ENCODE data around the gene LRRC1. TPM values are rescaled to one million over a fixed set of nuclear protein-coding genes. Genes with fewer than 3 reads are reported as not detected.

The LRRC1 gene
- total and polyA plus RNA-seq, 2 of the 8 experiments (the other 6 are each of a cell fraction or from before 2014, with no cell fraction given): 6.7 to 15.9 TPM

DNA sequence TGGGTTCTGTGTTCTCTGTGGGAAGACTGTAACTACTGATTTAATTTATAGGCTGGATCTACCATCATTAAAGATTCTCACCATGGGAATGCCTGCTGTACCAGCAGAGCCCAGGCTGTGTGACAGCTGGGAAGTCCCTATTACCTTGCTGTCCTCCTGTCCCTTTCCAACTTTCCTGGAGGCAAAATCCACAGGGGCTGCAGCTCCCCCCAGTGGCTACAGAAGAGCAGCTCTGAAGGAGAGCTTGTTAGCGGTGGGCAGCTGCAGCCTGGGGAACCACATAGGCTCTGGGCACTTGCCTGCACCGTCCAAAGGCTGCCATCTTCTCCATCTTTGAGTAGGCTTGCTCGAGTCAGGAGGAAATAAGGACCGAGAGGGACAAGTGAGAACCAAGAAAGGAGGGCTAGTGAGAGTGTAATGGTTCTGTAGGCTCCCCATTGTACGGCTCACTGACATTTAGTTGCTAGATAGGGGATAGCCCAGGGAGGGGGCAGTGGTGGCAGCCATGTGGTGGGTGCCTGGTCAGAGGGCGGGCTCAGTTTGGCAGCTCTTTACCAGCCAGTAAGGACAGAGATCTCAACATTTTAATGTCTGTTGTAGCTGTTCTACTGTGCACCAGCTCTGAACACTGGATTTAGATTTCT is 161.4 kb downstream of the LRRC1 start (continued):
- TF ChIP-seq RBBP5 (IDR thresholded peaks at IDR 0.05; ENCODE audit: borderline replicate concordance, low read depth, low read length) (no peak), CTBP2 (IDR thresholded peaks at IDR 0.05; ENCODE audit: borderline replicate concordance, insufficient read depth, insufficient read length, low read length) (peak; percentile 75), KDM1A (IDR thresholded peaks at IDR 0.05; ENCODE audit: borderline replicate concordance, low read length) (no peak), TBP (IDR thresholded peaks at IDR 0.05; ENCODE audit: low read depth, low read length) (peak; percentile 54; the same call in 1 of the 2 replicates), HDAC6 (IDR thresholded peaks at IDR 0.05; ENCODE audit: low read depth, low read length) (no peak), POLR2AphosphoS5 (IDR thresholded peaks at IDR 0.05; ENCODE audit: low read depth, low read length) (no peak), HDAC2 (IDR thresholded peaks at IDR 0.05; ENCODE audit: borderline replicate concordance in 1 of 2, low read depth in 2 of 2, low read length in 2 of 2) (peak in 1 of 2 experiments; percentile 55; a peak in 1 of 4 replicates), GABPA (IDR thresholded peaks at IDR 0.05; ENCODE audit: borderline replicate concordance, insufficient read depth, low read length) (no peak), YY1 (IDR thresholded peaks at IDR 0.05; ENCODE audit: low read depth, low read length) (peak; percentile 84), ATF3 (IDR thresholded peaks at IDR 0.05; ENCODE audit: insufficient read depth, low read depth, low read length) (no peak), MAX (IDR thresholded peaks at IDR 0.05) (0 out of 2 replicates have a peak, but pooled peaks have one; percentile 8), TAF7 (optimal IDR thresholded peaks at IDR 0.05; ENCODE audit: borderline replicate concordance, low read depth, low read length) (peak; percentile 50)
